HUES48 (cell line): ENCODE measurements around the gene SUPT4H1.
A peak's percentile ranks its signal among the peaks of the same experiment; 100 is the strongest.
"Not testable (repeated sequence)": the region's sequence is repeated elsewhere in the genome, so short reads cannot be mapped to it uniquely, and the experiment has no call there.

Experiments
- H3K27ac ChIP-seq: one replicate; pipeline ENCODE4 v1.7.0; 2013; ENCODE audit warnings: low read depth, low read length, inconsistent platforms
- H3K27me3 ChIP-seq: 2 replicates; pipeline ENCODE4 v1.6.1; 2013; ENCODE audit warnings: mild to moderate bottlenecking, low read length; ENCODE audit not compliant: control insufficient read depth, insufficient read depth
- H3K36me3 ChIP-seq: 2 replicates; pipeline ENCODE4 v1.6.1; 2013; ENCODE audit warnings: low read length; ENCODE audit not compliant: control insufficient read depth, insufficient read depth
- H3K4me1 ChIP-seq: 2 replicates; pipeline ENCODE4 v1.6.1; 2013; ENCODE audit warnings: mild to moderate bottlenecking, low read length; ENCODE audit not compliant: control insufficient read depth, insufficient read depth
- H3K4me3 ChIP-seq: 2 replicates; pipeline ENCODE4 v1.5.1; 2013; ENCODE audit warnings: mild to moderate bottlenecking, low read depth, low read length
- H3K9ac ChIP-seq: 2 replicates; pipeline ENCODE4 v1.6.1; 2013; ENCODE audit warnings: mild to moderate bottlenecking, low read depth, low read length, moderate library complexity
- H3K9me3 ChIP-seq: 2 replicates; pipeline ENCODE4 v1.6.1; 2013; ENCODE audit warnings: low read length; ENCODE audit not compliant: control insufficient read depth, insufficient read depth

The SUPT4H1 gene

GRCh38 chr17:58351831-58352595, at the start of gene SUPT4H1:
Gene SUPT4H1, minus strand, starts transcription at chr17:58352201. Its CDS starts 66 bp downstream, at chr17:58352135.
- H3K27me3 ChIP-seq, result no peaks in the 10 kb centered on the region; the same call in 1 of the 2 replicates

GRCh38 chr17:58401287-58401686, 49.3 kb upstream of the SUPT4H1 start:
- Histone ChIP-seq H3K36me3 (no peaks in the 10 kb centered on the region), H3K9me3 (no peaks in the 10 kb centered on the region), H3K9ac (no peak overlapping the region), H3K4me1 (peaks cover 43% of the 10 kb centered on the region), H3K4me3 (no peak overlapping the region), H3K27ac (no peak overlapping the region), H3K27me3 (peaks cover 94% of the 10 kb centered on the region)

More at GRCh38 chr17:58351831-58352595, at the start of gene SUPT4H1:
- peak within 1 kb of the TSS; percentile 84 for H3K4me3 ChIP-seq
- peaks cover 32% of the 10 kb centered on the region for H3K36me3 ChIP-seq
- no peaks in the 10 kb centered on the region for H3K9me3 ChIP-seq
- H3K4me1 ChIP-seq, result peaks cover 7% of the 10 kb centered on the region
- peak within 1 kb of the TSS; percentile 86 for H3K27ac ChIP-seq
- peak within 1 kb of the TSS; percentile 69 for H3K9ac ChIP-seq

- Histone ChIP-seq H3K27ac (no peak overlapping the region), H3K9ac (no peak overlapping the region), H3K4me1 (peaks cover 41% of the 10 kb centered on the region), H3K9me3 (no peaks in the 10 kb centered on the region), H3K36me3 (no peaks in the 10 kb centered on the region), H3K27me3 (peaks cover 94% of the 10 kb centered on the region), H3K4me3 (no peak overlapping the region)
Measured at GRCh38 chr17:58400826-58401225, 48.8 kb upstream of the SUPT4H1 start.

- H3K36me3 ChIP-seq, result no peaks in the 10 kb centered on the region
- H3K4me1 ChIP-seq, result peaks cover 36% of the 10 kb centered on the region
- no peaks in the 10 kb centered on the region for H3K9me3 ChIP-seq
- no peak overlapping the region for H3K9ac ChIP-seq
- no peak overlapping the region for H3K27ac ChIP-seq
- no peak overlapping the region for H3K4me3 ChIP-seq
- H3K27me3 ChIP-seq, result peaks cover 96% of the 10 kb centered on the region
Measured at GRCh38 chr17:58399974-58400373, 48.0 kb upstream of the SUPT4H1 start.

- Histone ChIP-seq H3K9me3 (no peaks in the 10 kb centered on the region), H3K9ac (no peak overlapping the region), H3K27ac (peak overlapping the region; percentile 78), H3K4me1 (peaks cover 31% of the 10 kb centered on the region), H3K36me3 (no peaks in the 10 kb centered on the region), H3K27me3 (peaks cover 93% of the 10 kb centered on the region), H3K4me3 (no peak overlapping the region; the same call in 1 of the 2 replicates)
Measured at GRCh38 chr17:58398574-58399266, 46.7 kb upstream of the SUPT4H1 start.

GRCh38 chr17:58397421-58397820, 45.4 kb upstream of the SUPT4H1 start:
- H3K9ac ChIP-seq, H3K27ac ChIP-seq, H3K4me3 ChIP-seq, H3K9me3 ChIP-seq, H3K36me3 ChIP-seq: not testable (repeated sequence)
- Histone ChIP-seq H3K27me3 (peaks cover 80% of the 10 kb centered on the region), H3K4me1 (peaks cover 18% of the 10 kb centered on the region)

GRCh38 chr17:58396173-58396572, 44.2 kb upstream of the SUPT4H1 start:
- H3K9me3 ChIP-seq, result no peaks in the 10 kb centered on the region
- H3K9ac ChIP-seq, result no peak overlapping the region
- peaks cover 16% of the 10 kb centered on the region for H3K4me1 ChIP-seq
- H3K4me3 ChIP-seq, result no peak overlapping the region
- peaks cover 68% of the 10 kb centered on the region for H3K27me3 ChIP-seq
- H3K36me3 ChIP-seq, result no peaks in the 10 kb centered on the region
- H3K27ac ChIP-seq, result no peak overlapping the region

GRCh38 chr17:58394534-58395223, 42.7 kb upstream of the SUPT4H1 start:
- H3K9me3 ChIP-seq, result no peaks in the 10 kb centered on the region
- no peak overlapping the region for H3K27ac ChIP-seq
- H3K36me3 ChIP-seq, result no peaks in the 10 kb centered on the region
- peaks cover 53% of the 10 kb centered on the region for H3K27me3 ChIP-seq
- H3K9ac ChIP-seq, result no peak overlapping the region
- H3K4me3 ChIP-seq, result no peak overlapping the region
- H3K4me1 ChIP-seq, result peaks cover 20% of the 10 kb centered on the region

- Histone ChIP-seq H3K27me3 (peaks cover 23% of the 10 kb centered on the region), H3K4me3 (no peak overlapping the region), H3K9me3 (no peaks in the 10 kb centered on the region), H3K9ac (no peak overlapping the region), H3K27ac (no peak overlapping the region), H3K4me1 (peaks cover 26% of the 10 kb centered on the region), H3K36me3 (no peaks in the 10 kb centered on the region)
Measured at GRCh38 chr17:58391302-58391984, 39.4 kb upstream of the SUPT4H1 start.

GRCh38 chr17:58390884-58391283, 38.9 kb upstream of the SUPT4H1 start:
- H3K27ac ChIP-seq, result no peak overlapping the region
- H3K9ac ChIP-seq, result no peak overlapping the region
- peaks cover 17% of the 10 kb centered on the region for H3K27me3 ChIP-seq
- H3K4me3 ChIP-seq, result no peak overlapping the region
- H3K4me1 ChIP-seq, result peaks cover 26% of the 10 kb centered on the region
- no peaks in the 10 kb centered on the region for H3K36me3 ChIP-seq
- no peaks in the 10 kb centered on the region for H3K9me3 ChIP-seq
